Neural progenitor cell (in vitro differentiated cells): ENCODE measurements around the gene CCDC85C.

Experiments
- EZH2 ChIP-seq: fragments of 200-600 bp; sonication (generic); IDR thresholded peaks from 2 replicates; pipeline ENCODE4 v1.6.1; 2017; ENCODE audit warnings: antibody characterized with exemption, mild to moderate bottlenecking, moderate library complexity
- TF ChIP-seq, protein P1 (sequence below): fragments of 200-600 bp; sonication (generic); IDR thresholded peaks from 2 replicates; pipeline ENCODE4 v1.5.1; 2017; ENCODE audit warnings: antibody characterized with exemption, mild to moderate bottlenecking

DNA sequence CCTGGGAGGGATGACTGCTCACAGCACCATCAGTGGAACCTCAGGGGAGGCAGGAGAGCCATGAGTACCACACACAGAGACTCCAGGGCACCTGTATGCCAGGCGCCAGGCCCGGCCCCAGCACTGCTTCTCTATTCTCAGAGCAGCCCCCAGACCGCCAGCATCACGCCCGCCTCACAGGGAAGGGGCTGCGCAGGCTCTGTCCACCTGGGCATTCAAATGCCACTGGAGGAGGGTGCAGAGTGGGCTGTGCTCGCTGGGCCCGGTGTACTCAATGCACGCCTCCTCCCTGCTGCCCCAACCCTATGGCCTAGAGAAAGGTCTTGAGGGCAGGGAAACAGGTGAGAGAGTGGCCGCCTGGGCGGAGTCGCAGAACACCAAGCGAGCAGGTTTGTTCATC lies 43.6 kb downstream of the CCDC85C start:
- no peak for TF ChIP-seq EZH2
- TF ChIP-seq, protein P1, sequence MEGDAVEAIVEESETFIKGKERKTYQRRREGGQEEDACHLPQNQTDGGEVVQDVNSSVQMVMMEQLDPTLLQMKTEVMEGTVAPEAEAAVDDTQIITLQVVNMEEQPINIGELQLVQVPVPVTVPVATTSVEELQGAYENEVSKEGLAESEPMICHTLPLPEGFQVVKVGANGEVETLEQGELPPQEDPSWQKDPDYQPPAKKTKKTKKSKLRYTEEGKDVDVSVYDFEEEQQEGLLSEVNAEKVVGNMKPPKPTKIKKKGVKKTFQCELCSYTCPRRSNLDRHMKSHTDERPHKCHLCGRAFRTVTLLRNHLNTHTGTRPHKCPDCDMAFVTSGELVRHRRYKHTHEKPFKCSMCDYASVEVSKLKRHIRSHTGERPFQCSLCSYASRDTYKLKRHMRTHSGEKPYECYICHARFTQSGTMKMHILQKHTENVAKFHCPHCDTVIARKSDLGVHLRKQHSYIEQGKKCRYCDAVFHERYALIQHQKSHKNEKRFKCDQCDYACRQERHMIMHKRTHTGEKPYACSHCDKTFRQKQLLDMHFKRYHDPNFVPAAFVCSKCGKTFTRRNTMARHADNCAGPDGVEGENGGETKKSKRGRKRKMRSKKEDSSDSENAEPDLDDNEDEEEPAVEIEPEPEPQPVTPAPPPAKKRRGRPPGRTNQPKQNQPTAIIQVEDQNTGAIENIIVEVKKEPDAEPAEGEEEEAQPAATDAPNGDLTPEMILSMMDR: no peak
